GM19438 (cell line): ENCODE data around the gene VTI1A.

Experiments used
- ATAC-seq: cut with Tn5 transposase; IDR thresholded peaks from one replicate; pipeline ENCODE4 v1.9.1; 2021; ENCODE audit warnings: low read depth; ENCODE audit not compliant: unreplicated experiment

Gene VTI1A

DNA sequence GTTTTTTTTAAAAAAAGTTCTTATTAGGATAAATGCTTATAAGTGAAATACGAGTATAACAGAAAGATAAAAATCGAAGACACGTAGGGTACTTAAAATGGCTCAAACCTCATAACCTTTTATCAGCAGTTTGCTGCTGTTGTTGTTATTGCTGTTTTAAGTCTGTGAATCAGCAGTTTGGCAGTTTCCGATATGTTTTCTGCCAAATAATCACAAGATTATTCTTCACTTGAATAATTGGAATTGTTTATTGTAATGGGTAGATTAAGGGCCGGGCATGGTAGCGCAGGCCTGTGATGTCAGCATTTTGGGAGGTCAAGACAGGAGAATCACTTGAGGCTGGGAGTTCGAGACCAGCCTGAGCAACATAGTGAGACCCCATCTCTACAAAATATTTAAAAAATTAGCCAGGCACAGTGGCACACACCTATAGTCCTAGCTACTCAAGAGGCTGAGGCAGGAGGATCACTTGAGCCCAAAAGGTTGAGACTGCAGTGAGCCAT is 177.6 kb downstream of the VTI1A start:
- ATAC-seq = no peak

DNA sequence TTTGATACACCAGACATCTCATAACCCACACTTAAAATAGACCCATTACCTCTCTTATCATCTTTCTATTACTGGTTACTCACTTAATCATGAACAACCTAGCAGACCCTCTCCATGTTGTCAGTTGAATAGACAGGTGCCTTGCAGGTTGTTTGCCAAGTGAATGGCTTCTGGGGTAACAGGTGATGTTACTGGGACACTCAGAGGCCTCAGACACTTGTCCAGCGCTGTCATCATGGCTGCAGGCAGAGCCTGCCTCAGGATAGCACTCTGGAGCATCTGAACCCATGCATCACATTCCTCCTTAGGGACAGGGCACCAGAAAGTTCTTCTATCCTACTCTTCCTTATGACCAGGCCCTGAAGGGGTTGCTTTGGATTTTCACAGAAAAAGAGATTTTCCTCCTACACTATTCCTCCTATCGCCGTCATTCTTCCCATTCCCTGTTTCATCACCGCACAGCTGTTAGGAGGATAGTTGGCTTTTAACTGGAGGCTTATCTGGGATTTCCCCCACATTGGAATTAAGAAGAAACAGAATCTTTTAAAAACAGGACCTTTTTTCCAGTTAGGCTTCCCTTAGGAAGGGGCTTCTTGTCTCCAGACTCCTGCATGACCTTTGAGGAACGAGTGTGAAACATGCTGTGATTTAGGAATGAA is 182.1 kb downstream of the VTI1A start:
- no peak for ATAC-seq

DNA sequence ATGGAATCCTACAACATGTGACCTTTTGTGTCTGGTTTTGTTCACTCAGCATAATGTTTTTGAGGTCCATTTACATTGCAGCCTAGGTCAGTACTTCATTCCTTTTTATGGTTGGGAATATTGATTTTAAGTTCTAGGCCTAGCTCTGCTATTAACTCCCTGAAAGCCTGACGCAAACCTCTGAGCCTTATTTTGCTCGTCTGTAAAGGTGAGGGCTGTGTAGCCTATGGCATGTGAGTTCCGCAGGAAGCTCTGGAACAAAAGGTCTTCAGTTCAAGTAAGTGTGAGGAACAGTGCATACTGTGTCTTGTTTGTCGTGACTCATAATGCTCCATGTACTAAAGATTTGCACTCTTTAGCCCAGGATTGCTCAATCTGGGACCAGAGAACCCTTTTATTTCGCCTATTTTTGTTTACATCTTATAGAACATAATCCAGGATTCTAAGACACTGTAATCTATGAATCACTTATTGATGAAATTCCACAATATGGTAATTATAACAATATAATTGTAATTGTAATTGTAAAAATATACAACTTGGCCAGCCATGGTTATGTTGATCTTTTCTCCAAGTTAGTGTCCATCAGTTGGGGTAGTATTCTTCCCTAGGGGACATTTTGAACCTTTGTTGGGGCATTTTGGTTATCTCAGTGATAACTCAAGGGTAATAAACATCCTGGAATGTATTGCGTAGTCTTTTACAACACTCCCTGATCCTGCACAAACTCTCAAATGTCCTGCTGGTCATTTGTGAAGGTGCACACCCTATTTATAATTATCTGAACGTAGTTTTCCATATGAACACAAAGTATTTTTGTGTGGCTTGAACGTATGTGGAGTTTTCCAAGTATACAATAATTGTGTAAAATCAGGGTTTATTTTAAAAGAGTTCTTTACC is 184.7 kb downstream of the VTI1A start:
- no peak for ATAC-seq

DNA sequence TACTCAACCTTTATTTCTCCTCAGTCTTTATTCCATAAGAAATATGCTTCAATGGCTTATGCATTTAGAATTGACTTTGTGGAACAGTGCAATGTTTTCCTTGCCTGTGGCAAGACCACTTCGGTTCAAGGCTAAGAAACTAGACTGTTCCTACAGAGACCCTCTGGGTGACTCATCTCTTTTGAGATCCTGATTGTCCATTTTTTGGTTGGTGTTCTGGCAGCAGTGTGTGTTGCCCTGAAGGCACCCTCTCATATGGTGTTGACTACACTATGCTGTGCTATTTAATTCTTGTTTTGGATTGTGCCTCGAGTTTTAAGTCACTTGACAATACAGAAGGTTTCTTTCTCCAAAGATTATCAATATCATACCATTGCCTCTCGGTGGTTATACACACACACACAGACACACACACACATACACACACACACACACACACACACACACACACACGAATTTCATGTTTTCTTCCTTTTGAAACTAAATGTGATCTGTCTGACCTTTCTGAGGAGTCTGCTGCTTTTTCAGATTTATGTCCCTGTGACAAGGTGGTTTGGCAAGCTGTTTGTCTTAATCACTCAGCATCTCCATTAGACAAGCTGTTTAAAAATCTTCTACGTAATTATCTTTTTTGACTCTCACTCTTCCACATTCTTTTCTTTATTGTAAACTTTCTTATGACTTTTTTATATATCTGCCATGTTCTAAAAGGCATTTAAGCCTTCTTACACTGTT is 187.2 kb downstream of the VTI1A start:
- ATAC-seq = no peak

DNA sequence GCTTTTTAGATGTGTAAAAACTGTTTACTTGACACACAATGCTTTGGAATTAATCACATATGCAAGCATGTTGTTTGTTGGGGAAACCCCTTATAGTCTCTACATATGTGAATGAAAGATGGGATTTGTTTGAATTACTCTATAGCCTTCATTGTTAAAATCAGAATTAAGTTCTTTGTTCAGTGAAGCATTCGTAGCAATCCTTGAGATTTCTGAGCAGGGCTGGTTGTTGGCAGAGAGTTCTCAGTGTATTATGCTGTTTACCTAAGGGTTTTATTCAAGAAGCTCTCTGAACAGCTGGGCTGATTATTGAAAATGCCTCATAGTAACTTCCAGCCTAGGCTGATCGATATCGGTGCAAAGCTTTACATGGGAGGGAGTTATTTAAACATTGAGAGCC is 190.9 kb downstream of the VTI1A start:
- no peak for ATAC-seq

DNA sequence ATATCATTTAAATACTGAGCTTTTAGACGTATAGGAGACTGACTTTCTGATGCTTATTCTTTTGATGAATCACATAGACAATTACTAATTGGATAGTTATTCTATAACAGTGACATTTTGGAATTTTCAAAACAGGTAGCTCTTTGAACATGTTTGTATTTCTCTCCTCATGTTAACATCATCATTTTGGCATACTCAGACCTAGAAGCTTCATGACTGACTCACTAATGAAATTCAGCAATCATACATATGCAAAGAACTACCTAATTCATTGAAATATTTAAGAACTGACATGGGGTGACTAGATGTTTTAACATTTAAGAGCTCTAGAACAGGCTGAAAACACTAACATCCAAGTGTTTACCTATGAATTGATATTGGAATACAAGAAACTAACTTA is 192.3 kb downstream of the VTI1A start:
- no peak for ATAC-seq

DNA sequence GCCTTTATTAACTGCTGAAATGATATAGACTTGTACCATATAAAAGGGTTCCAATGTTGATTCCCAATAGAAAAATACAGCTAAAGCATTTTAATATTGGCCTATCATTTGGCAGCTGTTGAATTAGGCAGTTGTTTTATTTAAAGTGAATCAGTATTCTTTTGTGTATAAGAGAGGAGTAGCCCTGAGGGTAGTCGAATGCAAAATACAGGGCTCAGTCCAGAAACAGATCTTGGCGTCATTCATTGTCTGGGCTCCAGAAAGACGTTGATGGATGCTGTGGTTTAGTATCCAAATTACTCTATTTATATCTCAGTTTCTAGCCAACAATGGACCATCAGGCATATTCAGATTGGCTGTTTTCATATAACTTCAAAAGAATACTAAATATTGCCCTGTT is 193.6 kb downstream of the VTI1A start:
- ATAC-seq = no peak

DNA sequence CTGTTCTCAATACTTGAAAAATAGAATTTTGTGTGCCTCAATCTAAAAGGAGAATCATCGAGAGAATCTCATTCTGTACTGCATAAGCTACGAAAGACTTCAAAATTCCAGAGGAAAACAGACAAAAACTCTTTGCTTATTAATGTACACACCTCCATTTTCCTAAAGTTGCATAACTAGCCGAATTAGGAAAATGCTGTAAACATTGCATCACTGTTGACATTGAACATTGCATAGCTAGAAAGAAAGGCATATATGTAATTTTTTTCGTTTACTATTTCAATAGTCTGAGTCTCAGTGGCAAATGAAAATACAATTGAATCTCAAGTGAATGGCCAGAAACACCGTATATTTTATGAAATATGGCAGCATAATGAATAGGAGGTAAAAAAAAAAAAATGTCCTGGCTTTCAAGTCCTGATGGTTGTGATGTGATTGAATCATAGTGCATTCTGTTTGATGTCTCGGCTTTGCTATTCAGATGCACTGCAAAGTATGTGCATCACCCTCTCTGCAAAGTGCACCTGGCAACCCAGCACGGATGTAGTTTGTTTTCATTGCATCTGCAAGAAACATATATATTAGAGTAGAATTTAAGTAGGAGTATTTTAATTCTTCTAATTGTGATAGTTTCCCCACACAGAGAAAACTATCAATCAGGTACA is 196.7 kb downstream of the VTI1A start:
- no peak for ATAC-seq

DNA sequence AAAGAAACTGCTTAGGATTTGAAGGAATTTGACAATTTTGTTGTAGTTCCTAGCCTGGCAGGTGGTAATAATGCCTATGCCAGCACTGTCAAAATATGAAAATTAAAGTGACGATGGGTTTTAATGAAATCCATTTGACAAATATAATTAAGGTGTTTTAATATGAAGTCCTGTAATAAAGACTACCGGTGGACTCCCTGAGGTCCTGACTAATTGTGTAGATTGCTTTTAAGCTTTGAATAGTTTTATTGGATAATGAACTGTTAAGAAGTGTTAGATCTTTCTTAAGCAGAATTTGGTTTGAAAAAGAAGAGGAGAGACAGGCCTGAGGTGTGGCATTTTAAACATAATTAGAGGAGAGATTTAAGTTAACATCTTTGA is 197.2 kb downstream of the VTI1A start:
- ATAC-seq = no peak

DNA sequence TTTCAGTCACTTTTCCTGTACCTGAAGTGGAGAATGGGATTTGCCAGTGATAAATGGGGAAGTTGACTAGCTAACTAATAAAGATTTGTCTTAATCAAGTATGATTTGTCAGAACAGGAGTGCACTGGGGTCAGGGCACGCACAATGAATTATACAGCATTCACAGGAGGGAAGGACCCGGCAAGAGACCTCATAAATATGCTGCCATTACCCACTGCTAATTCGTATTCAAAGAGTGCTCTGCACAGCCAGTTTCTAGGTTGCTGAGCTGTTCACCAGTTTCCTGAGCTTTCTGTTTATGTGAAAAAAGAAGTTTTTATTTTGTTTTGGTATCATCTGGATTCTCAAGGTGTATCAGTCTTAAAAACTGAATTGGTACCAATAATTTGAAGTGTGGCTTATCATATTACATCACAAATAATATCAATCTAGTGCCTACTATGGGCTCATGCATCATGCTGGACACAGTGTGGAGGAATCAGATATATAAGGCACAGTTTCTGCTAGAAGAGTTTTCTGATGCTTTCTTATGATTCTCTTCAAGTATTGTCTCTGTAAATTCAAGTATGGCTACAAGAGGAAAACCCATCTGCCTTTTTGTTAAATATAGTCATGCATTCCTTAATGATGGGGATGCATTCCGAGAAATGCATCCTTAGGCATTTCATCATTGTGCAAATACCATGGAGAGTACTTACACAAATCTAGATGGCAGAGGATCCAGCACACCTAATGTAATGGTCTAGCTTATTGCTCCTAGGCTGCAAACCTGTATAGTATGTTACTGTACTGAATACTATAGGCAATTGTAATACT is 202.2 kb downstream of the VTI1A start:
- no peak for ATAC-seq

DNA sequence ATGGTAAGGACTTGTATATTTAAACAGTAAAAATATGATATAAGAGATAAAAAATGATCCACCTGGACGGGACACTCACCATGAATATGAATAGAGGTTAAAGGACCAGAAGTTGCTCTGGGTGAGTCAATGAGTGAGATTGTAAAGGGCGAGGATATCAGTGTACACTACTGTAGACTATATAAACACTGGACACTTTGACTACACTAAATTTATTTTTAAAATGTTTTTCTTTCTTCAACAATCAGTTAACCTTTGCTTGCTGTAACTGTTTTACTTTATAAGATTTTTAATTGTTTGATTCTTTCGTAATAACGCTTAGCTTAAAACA is 202.8 kb downstream of the VTI1A start:
- no peak for ATAC-seq

DNA sequence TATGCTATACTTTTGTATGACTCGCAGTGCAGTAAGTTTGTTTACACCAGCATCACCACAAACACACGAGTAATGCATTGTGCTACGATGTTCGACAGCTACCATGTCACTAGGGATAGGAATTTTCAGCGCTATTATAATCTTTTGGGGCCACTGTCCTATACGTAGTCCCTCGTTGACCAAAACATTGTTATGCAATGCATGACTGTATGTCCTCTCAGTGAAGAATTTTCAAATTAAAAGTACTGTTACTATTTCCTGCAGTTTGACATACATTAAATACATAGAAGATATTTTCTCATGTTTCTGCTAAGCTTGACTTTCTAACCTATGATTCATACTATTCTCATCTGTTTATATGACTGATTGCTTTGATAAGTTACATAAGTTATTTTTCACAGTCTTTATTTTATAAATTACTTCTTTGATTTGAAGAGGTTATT is 203.6 kb downstream of the VTI1A start:
- ATAC-seq = no peak

DNA sequence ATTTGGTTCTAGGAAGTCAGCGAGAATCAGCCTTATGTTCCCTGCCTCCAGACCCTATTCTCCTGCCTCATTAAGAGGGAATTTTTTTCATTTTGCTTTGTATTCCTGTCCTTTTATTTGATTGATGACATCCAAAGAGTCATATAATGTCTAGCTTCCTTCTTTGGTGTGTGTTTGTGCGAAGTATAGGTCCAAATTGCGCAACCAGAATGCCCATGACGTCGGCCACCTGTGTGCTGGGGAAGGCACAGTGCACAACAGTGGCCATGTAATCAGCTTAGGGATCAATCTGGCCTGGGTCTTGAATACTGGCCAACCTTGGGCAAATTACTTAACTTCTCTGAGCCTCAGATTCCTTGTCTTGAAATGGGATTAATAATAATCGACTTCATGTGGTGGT is 206.2 kb downstream of the VTI1A start:
- no peak for ATAC-seq

DNA sequence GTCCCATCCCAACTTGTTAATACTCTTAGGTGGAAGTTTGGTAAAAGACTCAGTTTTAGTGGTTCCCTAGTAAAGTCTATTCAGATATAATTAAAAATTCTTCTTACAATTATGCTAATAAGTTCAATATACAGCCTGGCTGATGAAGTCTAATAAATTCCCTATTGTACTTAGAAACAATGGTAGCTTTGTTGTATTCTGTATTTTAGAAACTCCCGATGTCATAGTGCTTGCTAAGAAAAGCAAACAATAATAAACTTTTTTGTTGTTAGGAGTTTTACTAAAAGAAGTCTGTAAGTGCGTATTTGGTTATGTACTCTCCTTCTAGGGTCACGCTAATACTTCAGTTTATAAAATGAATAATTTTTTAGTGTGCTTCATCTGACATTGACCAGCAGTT is 206.8 kb downstream of the VTI1A start:
- ATAC-seq = no peak

DNA sequence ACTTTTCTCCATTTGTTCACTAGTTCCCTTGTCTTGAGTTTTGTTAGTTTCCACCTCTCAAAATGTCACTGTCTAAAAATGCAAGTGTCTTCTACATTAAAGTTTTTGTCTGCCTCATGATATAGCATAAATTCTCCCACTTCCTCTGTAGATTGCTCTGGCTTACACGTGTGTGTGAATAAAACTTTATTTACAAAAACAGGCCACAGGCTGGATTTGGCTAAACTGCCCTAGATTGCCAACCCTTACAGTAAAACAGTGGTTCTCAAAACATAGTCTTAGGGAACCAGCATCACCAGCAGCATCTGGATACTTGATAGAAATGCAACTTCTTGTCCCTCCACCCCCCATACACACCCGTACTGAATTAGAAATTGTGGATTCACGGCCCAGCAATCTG is 207.8 kb downstream of the VTI1A start:
- no peak for ATAC-seq

DNA sequence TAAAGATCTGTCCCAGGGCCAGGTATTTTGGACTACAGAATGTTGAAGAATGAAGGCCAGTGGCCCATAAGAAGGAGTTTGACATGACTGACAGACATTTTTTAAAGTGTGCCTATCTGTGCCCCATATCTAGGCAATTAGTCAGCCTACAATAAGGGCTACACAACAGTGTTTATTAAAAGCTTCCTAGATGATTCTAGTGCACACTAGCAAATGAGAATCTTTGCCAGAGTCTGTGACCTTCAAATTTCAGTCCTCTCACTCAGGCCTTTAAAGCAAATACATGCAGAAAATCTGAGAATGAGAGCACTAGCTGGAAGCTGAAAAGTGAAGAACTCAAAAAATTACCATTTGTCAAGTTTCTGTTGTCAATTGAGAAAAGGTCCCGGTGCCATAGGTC is 208.7 kb downstream of the VTI1A start:
- ATAC-seq = no peak

DNA sequence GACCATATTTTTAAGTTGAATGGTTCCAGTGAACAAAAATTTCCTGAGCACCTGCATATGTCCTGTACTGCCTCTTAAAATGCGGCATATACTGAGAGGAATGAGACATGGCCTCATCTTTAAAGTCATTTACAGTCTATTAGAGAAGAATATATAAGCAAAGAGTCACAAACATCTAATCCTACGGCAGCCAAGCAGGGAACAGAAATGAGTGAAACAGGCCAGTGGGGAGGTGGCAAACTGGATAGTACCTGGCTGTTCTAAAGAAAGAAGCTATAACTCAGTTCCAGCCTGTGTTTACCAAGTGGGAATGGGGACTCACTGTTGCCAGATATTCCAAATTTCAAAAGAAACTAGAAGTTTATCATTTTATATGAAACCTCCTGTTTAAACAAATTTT is 211.4 kb downstream of the VTI1A start:
- no peak for ATAC-seq

DNA sequence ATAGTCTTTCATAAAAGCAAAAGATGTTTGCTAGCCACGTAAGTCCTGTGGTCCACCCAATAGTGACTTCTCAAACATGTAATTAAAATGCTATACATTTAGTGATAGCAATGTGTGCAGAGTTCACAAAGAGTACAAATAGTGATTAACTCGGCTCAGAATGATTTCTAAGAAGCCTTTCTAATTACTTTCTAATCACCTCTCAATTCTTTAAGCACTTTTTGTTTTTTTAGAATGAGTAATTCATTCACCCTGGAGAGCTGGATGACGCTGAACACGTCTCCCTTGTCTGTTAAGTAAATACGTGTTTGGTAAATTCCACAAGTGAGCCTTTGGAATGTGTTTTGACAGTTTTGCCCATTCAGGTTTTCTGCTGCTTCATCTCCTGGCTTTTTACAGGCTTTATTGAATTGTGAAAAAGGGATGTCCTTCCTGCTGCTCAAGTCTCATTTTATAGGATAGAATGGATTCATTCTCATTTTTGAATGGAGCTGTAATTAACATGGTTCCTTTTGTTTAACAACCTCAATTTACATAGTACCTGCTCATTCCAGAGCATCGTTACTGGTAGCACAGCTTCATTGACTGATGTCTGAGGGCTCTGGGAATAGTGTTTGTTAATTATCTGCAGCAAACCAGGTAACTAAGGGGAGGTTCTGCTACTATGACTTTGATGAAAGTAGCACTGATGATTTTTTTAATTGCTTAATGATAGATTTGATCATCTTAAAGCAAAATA is 212.1 kb downstream of the VTI1A start:
- no peak for ATAC-seq
